ENCODE results near the gene DMXL2.
"Not testable (repeated sequence)": the region's sequence is repeated elsewhere in the genome, so short reads cannot be mapped to it uniquely, and the experiment has no call there.

- not testable (repeated sequence) for TF ChIP-seq POLR2A (IDR thresholded peaks at IDR 0.05)
- TF ChIP-seq, protein P1, sequence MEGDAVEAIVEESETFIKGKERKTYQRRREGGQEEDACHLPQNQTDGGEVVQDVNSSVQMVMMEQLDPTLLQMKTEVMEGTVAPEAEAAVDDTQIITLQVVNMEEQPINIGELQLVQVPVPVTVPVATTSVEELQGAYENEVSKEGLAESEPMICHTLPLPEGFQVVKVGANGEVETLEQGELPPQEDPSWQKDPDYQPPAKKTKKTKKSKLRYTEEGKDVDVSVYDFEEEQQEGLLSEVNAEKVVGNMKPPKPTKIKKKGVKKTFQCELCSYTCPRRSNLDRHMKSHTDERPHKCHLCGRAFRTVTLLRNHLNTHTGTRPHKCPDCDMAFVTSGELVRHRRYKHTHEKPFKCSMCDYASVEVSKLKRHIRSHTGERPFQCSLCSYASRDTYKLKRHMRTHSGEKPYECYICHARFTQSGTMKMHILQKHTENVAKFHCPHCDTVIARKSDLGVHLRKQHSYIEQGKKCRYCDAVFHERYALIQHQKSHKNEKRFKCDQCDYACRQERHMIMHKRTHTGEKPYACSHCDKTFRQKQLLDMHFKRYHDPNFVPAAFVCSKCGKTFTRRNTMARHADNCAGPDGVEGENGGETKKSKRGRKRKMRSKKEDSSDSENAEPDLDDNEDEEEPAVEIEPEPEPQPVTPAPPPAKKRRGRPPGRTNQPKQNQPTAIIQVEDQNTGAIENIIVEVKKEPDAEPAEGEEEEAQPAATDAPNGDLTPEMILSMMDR (IDR thresholded peaks at IDR 0.05): not testable (repeated sequence)
These were observed 9.9 kb downstream of the DMXL2 start for GRCh38 chr15:51612669-51613068.
